SJCRH30 (cell line): ENCODE data around the gene MT1B. TPM values are rescaled to one million over a fixed set of nuclear protein-coding genes. Genes with fewer than 3 reads are reported as not detected.
A peak's percentile ranks its signal among the peaks of the same experiment; 100 is the strongest.

Experiments
- DNase-seq, 2 experiments: peaks; one replicate each; pipeline ENCODE4 v3.0.0-alpha.2; 2015 to 2020
- H3K27ac ChIP-seq: fragments of 250-450 bp; sonication (Bioruptor Pico); 2 replicates; pipeline ENCODE4 v1.5.1; 2020; ENCODE audit warnings: mild to moderate bottlenecking, moderate library complexity
- H3K27me3 ChIP-seq: fragments of 250-450 bp; sonication (Bioruptor Pico); 2 replicates; pipeline ENCODE4 v1.5.1; 2020; ENCODE audit warnings: mild to moderate bottlenecking, moderate library complexity
- H3K36me3 ChIP-seq: fragments of 250-450 bp; sonication (Bioruptor Pico); 2 replicates; pipeline ENCODE4 v1.5.1; 2020; ENCODE audit warnings: mild to moderate bottlenecking, moderate library complexity
- H3K4me1 ChIP-seq: fragments of 250-450 bp; sonication (Bioruptor Pico); 2 replicates; pipeline ENCODE4 v1.5.1; 2020; ENCODE audit warnings: mild to moderate bottlenecking, moderate library complexity
- H3K4me3 ChIP-seq: fragments of 250-450 bp; sonication (Bioruptor Pico); 2 replicates; pipeline ENCODE4 v1.5.1; 2020; ENCODE audit warnings: mild to moderate bottlenecking, moderate library complexity
- H3K9me3 ChIP-seq: fragments of 250-450 bp; sonication (Bioruptor Pico); replicated peaks from 2 replicates; pipeline ENCODE4 v1.5.1; 2020; ENCODE audit warnings: mild to moderate bottlenecking, moderate library complexity
- total RNA-seq: library from RNA; depleted of rRNA; stranded (reverse); fragments of >200 nt; shearing (Covaris generic); gene quantifications from 2 replicates; pipeline ENCODE4 v1.2.3, GENCODE V29; 2014

Gene MT1B
- total RNA-seq, 1 experiment from 2014 or later = not detected

DNA sequence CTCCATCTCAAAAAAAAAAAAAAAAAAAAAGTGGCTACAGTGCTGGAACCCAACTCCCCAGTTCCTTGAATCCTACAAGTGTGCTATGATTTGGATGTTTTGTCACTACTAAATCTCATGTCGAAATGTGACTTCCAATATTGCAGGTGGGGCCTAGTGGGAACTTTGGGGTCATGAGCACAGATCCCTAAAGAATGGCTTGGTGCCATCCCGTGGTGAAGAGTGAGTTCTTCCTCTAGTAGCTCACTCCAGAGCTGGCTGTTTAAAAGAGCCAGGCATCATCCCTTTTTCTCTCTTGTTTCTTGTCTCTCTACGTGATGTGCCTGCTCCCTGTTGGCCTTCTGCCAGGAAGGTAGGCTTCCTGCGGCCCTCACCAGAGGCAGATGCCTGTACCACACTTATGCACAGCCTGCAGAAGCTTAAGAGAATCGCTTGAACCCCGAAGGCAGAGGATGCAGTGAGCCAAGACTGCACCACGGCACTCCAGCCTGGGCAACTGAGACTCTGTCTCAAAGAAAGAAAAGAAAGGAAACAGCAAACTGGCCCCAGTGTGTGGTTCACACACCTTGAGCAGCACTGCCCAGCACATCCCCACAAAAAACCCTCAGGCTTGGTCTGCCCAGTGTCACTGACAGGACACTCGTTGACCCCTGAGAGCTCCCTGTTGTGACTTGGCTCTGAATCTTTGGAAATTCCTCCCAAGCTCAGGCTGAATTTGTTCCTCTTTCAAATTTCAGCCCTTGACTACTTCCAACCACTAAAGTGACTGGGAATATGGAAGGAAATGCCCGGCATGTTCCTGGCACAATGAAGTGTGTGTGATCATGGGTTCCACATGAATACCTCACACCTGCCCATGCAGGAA lies 23.0 kb upstream of the MT1B start:
- Histone ChIP-seq H3K27me3 (peaks cover 3% of the 10 kb centered on the region), H3K9me3 (no peaks in the 10 kb centered on the region), H3K36me3 (no peaks in the 10 kb centered on the region), H3K4me1 (0 out of 2 replicates have a peak, but pooled peaks cover 2% of the 10 kb centered on the region), H3K27ac (no peak overlapping the region), H3K4me3 (no peak overlapping the region)
- peak in 1 of 2 experiments; percentile 18 for DNase-seq

DNA sequence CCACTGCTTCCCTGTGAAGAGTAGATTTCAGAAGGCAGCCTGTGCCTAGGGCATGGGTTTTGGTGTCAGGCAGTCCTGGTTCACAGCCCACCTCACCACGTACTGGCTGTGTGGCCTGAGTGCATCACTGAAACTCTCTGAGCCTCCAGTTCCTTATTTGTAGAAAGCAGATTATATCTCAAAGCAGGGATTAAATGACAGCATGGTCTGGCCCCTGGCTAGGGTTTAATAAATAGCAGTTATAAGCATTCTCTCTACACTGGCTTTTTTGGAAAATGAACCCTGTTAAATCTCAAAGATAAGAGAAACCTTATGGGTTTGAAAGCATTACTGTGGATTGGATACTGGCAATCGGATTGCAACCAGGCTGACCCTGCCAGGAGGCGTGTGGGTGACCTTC lies 22.2 kb upstream of the MT1B start:
- H3K27me3 ChIP-seq = peaks cover 3% of the 10 kb centered on the region
- no peak overlapping the region for H3K27ac ChIP-seq
- H3K9me3 ChIP-seq = no peaks in the 10 kb centered on the region
- H3K4me1 ChIP-seq = 0 out of 2 replicates have a peak, but pooled peaks cover 2% of the 10 kb centered on the region
- no peak overlapping the region for H3K4me3 ChIP-seq
- H3K36me3 ChIP-seq = no peaks in the 10 kb centered on the region
- no peak for DNase-seq

GRCh38 chr16:56630134-56630533 lies 21.6 kb upstream of the MT1B start:
- Histone ChIP-seq H3K4me1 (0 out of 2 replicates have a peak, but pooled peaks cover 2% of the 10 kb centered on the region), H3K9me3 (no peaks in the 10 kb centered on the region), H3K27me3 (peaks cover 3% of the 10 kb centered on the region), H3K27ac (no peak overlapping the region), H3K36me3 (no peaks in the 10 kb centered on the region), H3K4me3 (no peak overlapping the region)
- DNase-seq = no peak

DNA sequence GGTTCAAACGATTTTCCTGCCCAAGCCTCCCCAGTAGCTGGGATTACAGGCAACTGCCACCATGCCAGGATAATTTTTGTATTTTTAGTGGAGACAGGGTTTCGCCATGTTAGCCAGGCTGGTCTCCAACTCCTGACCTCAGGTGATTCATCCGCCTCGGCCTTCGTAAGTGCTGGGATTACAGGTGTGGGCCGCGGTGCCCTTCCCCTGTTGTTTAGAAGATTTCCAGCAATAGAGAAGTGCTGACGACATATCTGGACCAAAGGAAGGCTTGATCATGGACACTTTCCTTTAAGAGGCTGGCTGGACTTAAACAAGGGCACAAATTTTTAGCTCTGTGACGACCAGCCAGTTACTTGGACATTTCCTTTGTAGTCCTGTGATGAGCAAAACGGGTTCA lies 20.5 kb upstream of the MT1B start:
- no peak overlapping the region for H3K27ac ChIP-seq
- no peak overlapping the region for H3K4me3 ChIP-seq
- no peaks in the 10 kb centered on the region for H3K36me3 ChIP-seq
- H3K9me3 ChIP-seq = no peaks in the 10 kb centered on the region
- no peak for DNase-seq
- 0 out of 2 replicates have a peak, but pooled peaks cover 2% of the 10 kb centered on the region for H3K4me1 ChIP-seq
- peaks cover 3% of the 10 kb centered on the region for H3K27me3 ChIP-seq

GRCh38 chr16:56631832-56632155 lies 19.9 kb upstream of the MT1B start:
- no peak overlapping the region for H3K27ac ChIP-seq
- H3K4me3 ChIP-seq = no peak overlapping the region
- peaks cover 3% of the 10 kb centered on the region for H3K27me3 ChIP-seq
- H3K9me3 ChIP-seq = no peaks in the 10 kb centered on the region
- H3K36me3 ChIP-seq = no peaks in the 10 kb centered on the region
- no peak for DNase-seq
- H3K4me1 ChIP-seq = 0 out of 2 replicates have a peak, but pooled peaks cover 2% of the 10 kb centered on the region

DNA sequence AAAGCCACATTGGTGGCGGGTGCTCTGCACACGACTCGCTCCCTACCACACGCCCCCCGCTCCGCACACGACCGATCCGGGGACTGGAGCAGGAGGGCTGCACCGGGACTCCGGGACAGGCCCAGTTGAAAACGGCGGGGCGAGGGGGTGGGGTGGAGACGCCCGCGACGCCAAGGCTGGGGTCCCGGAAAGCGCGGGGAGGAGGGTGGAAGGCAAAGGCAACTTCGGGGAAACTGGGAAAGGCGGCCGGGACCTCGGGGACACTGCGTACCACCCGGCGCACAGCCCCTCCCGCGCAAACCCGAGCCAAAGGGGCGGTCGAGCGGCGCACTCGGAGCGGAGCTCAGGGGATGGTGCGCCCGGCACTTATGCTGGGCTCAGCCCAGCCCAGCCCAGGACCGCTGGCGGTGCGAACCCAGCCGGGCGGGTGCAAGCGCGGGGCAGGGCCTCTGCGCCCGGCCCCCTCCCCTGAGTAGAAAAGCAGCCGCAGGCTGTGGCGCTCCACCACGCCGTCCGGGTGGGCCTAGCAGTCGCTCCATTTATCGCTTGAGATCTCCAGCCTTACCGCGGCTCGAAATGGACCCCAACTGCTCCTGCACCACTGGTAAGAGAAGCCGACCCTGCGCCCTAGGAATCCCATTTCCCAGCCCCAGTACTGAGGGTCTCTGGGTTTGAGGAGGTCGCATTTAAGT lies 19.4 kb upstream of the MT1B start, which contains the start of gene MT1M:
MT1M (plus strand) TSS at position 504 of the 692 bp plus-strand sequence; CDS start at position 577, 73 bp downstream.
- Histone ChIP-seq H3K4me1 (no peaks in the 10 kb centered on the region), H3K4me3 (no peak within 1 kb of the TSS), H3K36me3 (no peaks in the 10 kb centered on the region), H3K9me3 (no peaks in the 10 kb centered on the region), H3K27ac (no peak within 1 kb of the TSS), H3K27me3 (peaks cover 3% of the 10 kb centered on the region)
- no peak for DNase-seq

DNA sequence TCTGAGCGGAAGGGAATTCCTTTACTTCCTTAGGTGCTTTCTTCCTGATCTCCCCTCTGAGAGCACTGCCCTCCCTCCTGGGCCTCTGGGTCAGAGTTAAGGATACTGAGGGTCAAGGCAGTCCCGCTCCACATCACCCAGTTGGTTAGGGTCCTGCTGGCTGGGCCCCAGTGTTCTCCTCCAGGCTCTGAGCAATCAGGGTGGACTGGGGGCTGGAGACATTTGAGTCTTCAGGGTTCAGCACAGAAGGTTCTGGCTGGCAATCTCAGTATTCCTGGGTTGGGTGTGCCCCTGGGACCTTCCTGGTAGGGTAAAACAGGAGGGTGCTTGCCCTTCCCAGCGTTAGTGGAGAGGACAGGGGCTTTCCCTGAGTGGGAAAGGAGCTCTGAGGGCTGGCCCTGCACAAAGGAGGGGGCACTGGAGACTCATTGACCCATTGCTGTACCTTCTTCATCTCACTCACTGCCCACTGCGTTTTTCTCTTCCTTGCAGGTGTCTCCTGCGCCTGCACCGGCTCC lies 18.8 kb upstream of the MT1B start:
- no peak overlapping the region for H3K4me3 ChIP-seq
- no peaks in the 10 kb centered on the region for H3K36me3 ChIP-seq
- no peak for DNase-seq
- H3K4me1 ChIP-seq = no peaks in the 10 kb centered on the region
- peaks cover 3% of the 10 kb centered on the region for H3K27me3 ChIP-seq
- H3K27ac ChIP-seq = no peak overlapping the region
- H3K9me3 ChIP-seq = no peaks in the 10 kb centered on the region

GRCh38 chr16:56633535-56633934 lies 18.2 kb upstream of the MT1B start:
- no peaks in the 10 kb centered on the region for H3K9me3 ChIP-seq
- DNase-seq = no peak
- H3K36me3 ChIP-seq = no peaks in the 10 kb centered on the region
- no peak overlapping the region for H3K4me3 ChIP-seq
- H3K27ac ChIP-seq = no peak overlapping the region
- peaks cover 5% of the 10 kb centered on the region for H3K27me3 ChIP-seq
- H3K4me1 ChIP-seq = no peaks in the 10 kb centered on the region

DNA sequence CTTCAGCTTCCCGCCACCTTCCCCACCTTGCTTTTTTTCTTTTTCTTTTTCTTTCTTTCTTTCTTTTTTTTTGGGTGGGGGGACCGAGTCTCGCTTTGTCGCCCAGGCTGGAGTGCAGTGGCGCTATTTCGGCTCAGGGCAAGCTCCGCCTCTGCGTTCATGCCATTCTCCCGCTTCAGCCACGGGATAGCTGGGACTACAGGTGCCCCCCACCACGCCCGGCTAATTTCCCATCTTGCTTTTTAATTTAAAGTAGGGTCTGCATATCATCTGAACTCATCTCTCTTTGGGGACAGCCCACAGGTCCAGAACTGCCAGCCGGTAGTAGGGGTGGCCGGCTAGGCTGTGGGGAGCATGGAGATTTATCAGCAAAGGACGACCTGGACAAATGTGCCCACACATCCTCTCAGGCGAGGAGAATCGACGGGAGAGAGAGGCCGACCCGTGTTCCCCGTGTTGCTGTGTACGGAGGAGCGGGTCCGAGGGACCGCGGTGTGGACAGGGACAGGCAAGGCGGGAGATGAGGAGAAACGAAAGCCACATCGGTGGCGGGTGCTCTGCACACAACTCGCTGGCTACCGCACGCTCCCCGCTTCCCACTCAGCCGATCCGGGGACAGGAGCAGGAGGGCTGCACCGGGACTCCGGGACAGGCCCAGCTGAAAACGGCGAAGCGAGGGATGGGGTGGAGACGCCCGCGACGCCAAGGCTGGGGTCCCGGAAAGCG lies 16.8 kb upstream of the MT1B start:
- Histone ChIP-seq H3K27ac (no peak overlapping the region), H3K36me3 (no peaks in the 10 kb centered on the region), H3K27me3 (peaks cover 7% of the 10 kb centered on the region), H3K4me1 (no peaks in the 10 kb centered on the region), H3K9me3 (no peaks in the 10 kb centered on the region), H3K4me3 (no peak overlapping the region)
- no peak for DNase-seq

DNA sequence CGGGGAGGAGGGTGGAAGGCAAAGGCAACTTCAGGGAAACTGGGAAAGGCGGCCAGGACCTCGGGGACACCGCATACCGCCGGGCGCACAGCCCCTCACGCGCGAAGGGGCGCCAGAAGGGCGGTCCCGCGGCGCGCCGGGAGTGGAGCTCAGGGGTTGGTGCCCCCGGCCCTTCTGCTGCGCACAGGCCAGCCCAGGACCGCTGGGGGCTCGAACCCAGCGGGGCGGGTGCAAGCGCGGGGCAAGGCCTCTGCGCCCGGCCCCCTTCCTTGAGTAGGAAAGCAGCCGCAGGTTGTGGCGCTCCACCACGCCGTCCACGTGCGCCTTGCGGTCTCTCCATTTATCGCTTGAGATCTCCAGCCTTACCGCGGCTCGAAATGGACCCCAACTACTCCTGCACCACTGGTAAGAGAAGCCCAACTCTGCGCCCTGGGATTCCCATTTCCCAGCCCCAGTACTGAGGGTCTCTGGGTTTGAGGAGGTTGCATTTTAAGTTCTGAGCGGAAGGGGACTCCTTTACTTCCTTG lies 16.2 kb upstream of the MT1B start:
- H3K9me3 ChIP-seq = no peaks in the 10 kb centered on the region
- no peak overlapping the region for H3K27ac ChIP-seq
- H3K4me3 ChIP-seq = no peak overlapping the region
- H3K36me3 ChIP-seq = no peaks in the 10 kb centered on the region
- DNase-seq = no peak
- H3K4me1 ChIP-seq = no peaks in the 10 kb centered on the region
- H3K27me3 ChIP-seq = peaks cover 7% of the 10 kb centered on the region

GRCh38 chr16:56636616-56637413 lies 14.9 kb upstream of the MT1B start:
- DNase-seq = no peak
- Histone ChIP-seq H3K4me1 (no peaks in the 10 kb centered on the region), H3K27ac (no peak overlapping the region), H3K4me3 (no peak overlapping the region), H3K27me3 (peaks cover 7% of the 10 kb centered on the region), H3K9me3 (no peaks in the 10 kb centered on the region), H3K36me3 (no peaks in the 10 kb centered on the region)

- H3K36me3 ChIP-seq = no peaks in the 10 kb centered on the region
- H3K4me1 ChIP-seq = no peaks in the 10 kb centered on the region
- no peak within 1 kb of the TSS for H3K4me3 ChIP-seq
- no peaks in the 10 kb centered on the region for H3K9me3 ChIP-seq
- H3K27me3 ChIP-seq = peaks cover 4% of the 10 kb centered on the region
- no peak for DNase-seq
- no peak within 1 kb of the TSS for H3K27ac ChIP-seq
These were observed 13.6 kb upstream of the MT1B start, which contains the start of gene MT1A for GRCh38 chr16:56637814-56638750. Gene MT1A, plus strand, starts transcription at chr16:56638666. Its CDS starts 73 bp downstream, at chr16:56638739.

DNA sequence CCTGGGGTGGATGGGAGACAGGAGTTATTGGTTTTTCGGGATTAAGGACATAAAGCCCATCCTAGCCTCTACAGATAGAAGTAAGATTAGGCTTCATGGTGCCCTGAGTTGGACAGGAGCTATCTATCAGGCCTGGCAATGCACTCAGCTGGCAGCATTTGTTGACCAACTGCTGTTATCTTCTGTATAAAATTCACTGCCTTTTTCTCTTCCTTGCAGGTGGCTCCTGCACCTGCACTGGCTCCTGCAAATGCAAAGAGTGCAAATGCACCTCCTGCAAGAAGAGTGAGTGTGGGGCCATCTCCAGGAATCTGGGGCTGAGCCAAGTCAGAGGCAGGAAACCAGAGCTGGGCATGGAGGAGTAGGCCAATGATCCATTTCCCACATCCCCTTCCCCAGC lies 12.6 kb upstream of the MT1B start:
- Histone ChIP-seq H3K27me3 (peaks cover 4% of the 10 kb centered on the region), H3K36me3 (no peaks in the 10 kb centered on the region), H3K4me1 (no peaks in the 10 kb centered on the region), H3K9me3 (no peaks in the 10 kb centered on the region), H3K4me3 (no peak overlapping the region), H3K27ac (no peak overlapping the region)
- no peak for DNase-seq
